ENCODE data around the gene LLCFC1.

- TF ChIP-seq EZH2 (optimal IDR thresholded peaks at IDR 0.05; ENCODE audit: low read depth, low read length) (no peak), CTCF (IDR thresholded peaks at IDR 0.05; ENCODE audit: low read length) (no peak)
These were observed 19.6 kb upstream of the LLCFC1 start for GRCh38 chr7:142919656-142920055.

Data from MM.1S (cell line).